ENCODE measurements around the gene MTCL3.

Gene MTCL3

GRCh38 chr6:127567476-127567875 is 48.3 kb upstream of the MTCL3 start:
- Histone ChIP-seq H3K36me3 (ENCODE audit: control insufficient read depth in 4 of 4, insufficient read depth in 3 of 4, low read depth in 1 of 4, low read length in 3 of 4) (no peaks in the 10 kb centered on the region), H3K4me3 (ENCODE audit: low read depth in 1 of 3, low read length in 3 of 3) (no peak overlapping the region), H3K9me3 (ENCODE audit: control insufficient read depth in 4 of 4, low read length in 3 of 4) (no peaks in the 10 kb centered on the region), H3K27ac (ENCODE audit: low read depth in 1 of 2, low read length in 2 of 2) (no peak overlapping the region), H3K4me1 (ENCODE audit: control insufficient read depth in 4 of 4, insufficient read depth in 4 of 4, low read length in 3 of 4) (no peaks in the 10 kb centered on the region), H3K27me3 (ENCODE audit: control insufficient read depth in 4 of 4, insufficient read depth in 4 of 4, low read length in 3 of 4) (peaks cover 0 to 3% (median 0%) of the 10 kb centered on the region in 4 donors), H3K9ac (ENCODE audit: low read depth in 1 of 2, low read length in 2 of 2) (no peak overlapping the region)
- no peak for DNase-seq (ENCODE audit: low spot score)
- no peak for TF ChIP-seq JUND (IDR thresholded peaks at IDR 0.05)
- no peak for TF ChIP-seq HNF4A (conservative IDR thresholded peaks at IDR 0.05)
- TF ChIP-seq ZBTB33 (IDR thresholded peaks at IDR 0.05) = no peak
- no peak for TF ChIP-seq RXRA (IDR thresholded peaks at IDR 0.05)
- no peak for TF ChIP-seq GABPA (IDR thresholded peaks at IDR 0.05 in 1 of 2, conservative IDR thresholded peaks at IDR 0.05 in 1 of 2)
- TF ChIP-seq HNF4G (IDR thresholded peaks at IDR 0.05) = no peak
- TF ChIP-seq MAX (IDR thresholded peaks at IDR 0.05) = no peak
- no peak for TF ChIP-seq YY1 (IDR thresholded peaks at IDR 0.05)
- no peak for TF ChIP-seq ATF3 (IDR thresholded peaks at IDR 0.05)
- TF ChIP-seq FOXA2 (IDR thresholded peaks at IDR 0.05) = no peak
- no peak for TF ChIP-seq FOXA1 (IDR thresholded peaks at IDR 0.05)
- no peak for TF ChIP-seq SP1 (IDR thresholded peaks at IDR 0.05)
- TF ChIP-seq RAD21 (IDR thresholded peaks at IDR 0.05) = no peak
- no peak for TF ChIP-seq TAF1 (conservative IDR thresholded peaks at IDR 0.05)
- no peak for TF ChIP-seq REST (IDR thresholded peaks at IDR 0.05)
- TF ChIP-seq CTCF (IDR thresholded peaks at IDR 0.05; ENCODE audit: low read depth, low read length, missing input control) = no peak
- no peak for TF ChIP-seq EGR1 (IDR thresholded peaks at IDR 0.05; ENCODE audit: low read depth in 2 of 2)
- TF ChIP-seq NR2F2 (IDR thresholded peaks at IDR 0.05) = no peak
- 68% methylated on average over 2 of the region's 2 CpGs for WGBS
